ENCODE measurements around the gene MTFP1. TPM values are rescaled to one million over a fixed set of nuclear protein-coding genes. Genes with fewer than 3 reads are reported as not detected.

Gene MTFP1
- total RNA-seq, 2 donors from 2014 or later, result 1.9 to 6.4 TPM

GRCh38 chr22:30413001-30413400, 12.6 kb upstream of the MTFP1 start:
- DNase-seq (ENCODE audit: low spot score) (no peak), ATAC-seq (ENCODE audit: insufficient number of reproducible peaks, low FRiP score, low read depth) (no peak)
- no peaks in the 10 kb centered on the region for H3K4me1 ChIP-seq (ENCODE audit: control insufficient read depth in 1 of 2, low read depth in 2 of 2)
- peak overlapping the region in 1 of 2 donors; percentile 18 for H3K27ac ChIP-seq
- peaks cover 40% of the 10 kb centered on the region for H3K36me3 ChIP-seq
- H3K4me3 ChIP-seq, result no peak overlapping the region
- no peaks in the 10 kb centered on the region for H3K9me3 ChIP-seq
- no peaks in the 10 kb centered on the region for H3K27me3 ChIP-seq (replicated peaks; ENCODE audit: insufficient read depth)
- TF ChIP-seq CTCF (IDR thresholded peaks at IDR 0.05), result no peak

GRCh38 chr22:30413745-30414524, 11.6 kb upstream of the MTFP1 start:
- H3K36me3 ChIP-seq, result peaks cover 42% of the 10 kb centered on the region
- ATAC-seq (ENCODE audit: insufficient number of reproducible peaks, low FRiP score, low read depth) (no peak), DNase-seq (ENCODE audit: low spot score) (no peak)
- no peaks in the 10 kb centered on the region for H3K4me1 ChIP-seq (ENCODE audit: control insufficient read depth in 1 of 2, low read depth in 2 of 2)
- no peaks in the 10 kb centered on the region for H3K27me3 ChIP-seq (replicated peaks; ENCODE audit: insufficient read depth)
- H3K9me3 ChIP-seq, result no peaks in the 10 kb centered on the region
- no peak overlapping the region for H3K27ac ChIP-seq
- H3K4me3 ChIP-seq, result no peak overlapping the region
- TF ChIP-seq CTCF (IDR thresholded peaks at IDR 0.05), result no peak

DNA sequence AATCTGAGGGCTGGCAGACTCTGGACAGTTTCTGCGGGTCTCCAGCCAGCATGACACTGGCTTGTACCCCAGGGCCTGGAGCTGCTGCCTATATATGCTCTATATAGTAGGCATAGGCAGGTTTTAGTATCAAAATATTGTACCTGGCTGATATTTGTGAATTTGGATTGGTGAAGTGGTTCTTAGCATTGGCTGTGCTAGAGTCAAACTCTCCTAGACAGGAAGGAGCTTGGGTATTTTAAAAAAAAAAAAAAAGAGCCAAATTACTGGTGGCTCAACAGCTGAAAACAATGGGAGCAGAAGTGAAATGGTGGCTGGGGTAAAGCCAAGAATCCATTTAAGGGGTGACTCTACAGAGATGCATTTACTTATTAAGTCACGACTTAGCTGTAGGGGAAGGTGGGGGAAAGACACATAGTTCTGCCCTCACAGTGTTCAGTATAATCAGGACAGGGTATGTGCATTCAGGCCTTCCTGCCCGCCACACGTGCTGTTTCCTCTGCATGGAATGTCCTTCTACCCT, 11.0 kb upstream of the MTFP1 start:
- Histone ChIP-seq H3K27ac (no peak overlapping the region), H3K4me3 (no peak overlapping the region), H3K9me3 (no peaks in the 10 kb centered on the region), H3K36me3 (peaks cover 44% of the 10 kb centered on the region), H3K4me1 (ENCODE audit: control insufficient read depth in 1 of 2, low read depth in 2 of 2) (no peaks in the 10 kb centered on the region), H3K27me3 (replicated peaks; ENCODE audit: insufficient read depth) (no peaks in the 10 kb centered on the region)
- no peak for DNase-seq (ENCODE audit: low spot score)
- no peak for TF ChIP-seq CTCF (IDR thresholded peaks at IDR 0.05)
- no peak for ATAC-seq (ENCODE audit: insufficient number of reproducible peaks, low FRiP score, low read depth)

DNA sequence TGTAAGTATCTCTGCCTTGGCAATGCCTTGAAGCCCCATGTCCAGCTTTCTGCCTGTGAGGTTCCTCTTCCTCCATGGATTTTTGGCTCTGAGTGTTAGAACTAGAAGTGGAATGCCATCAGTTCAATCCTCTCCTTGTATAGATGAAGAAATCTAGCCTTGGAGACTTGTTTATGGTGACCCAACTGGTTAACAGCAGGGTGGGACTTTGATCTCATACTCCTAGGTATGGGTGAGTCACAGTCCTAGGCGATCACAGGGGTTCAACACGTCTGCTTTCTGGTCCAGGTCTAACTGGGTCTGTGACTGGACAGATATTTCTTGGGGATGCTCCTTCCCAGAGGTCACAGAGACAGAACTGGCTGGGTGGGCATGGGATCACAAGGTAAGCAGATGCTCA, 9.2 kb upstream of the MTFP1 start:
- no peaks in the 10 kb centered on the region for H3K9me3 ChIP-seq
- ATAC-seq (ENCODE audit: insufficient number of reproducible peaks, low FRiP score, low read depth) (no peak), DNase-seq (ENCODE audit: low spot score) (no peak)
- peaks cover 5 to 14% of the 10 kb centered on the region in 2 donors for H3K4me1 ChIP-seq (ENCODE audit: control insufficient read depth in 1 of 2, low read depth in 2 of 2)
- H3K27me3 ChIP-seq (replicated peaks; ENCODE audit: insufficient read depth), result no peaks in the 10 kb centered on the region
- H3K4me3 ChIP-seq, result no peak overlapping the region
- no peak overlapping the region for H3K27ac ChIP-seq
- H3K36me3 ChIP-seq, result peaks cover 33% of the 10 kb centered on the region
- no peak for TF ChIP-seq CTCF (IDR thresholded peaks at IDR 0.05)

GRCh38 chr22:30416837-30417236, 8.7 kb upstream of the MTFP1 start:
- TF ChIP-seq CTCF (IDR thresholded peaks at IDR 0.05), result no peak
- Histone ChIP-seq H3K4me3 (no peak overlapping the region), H3K27me3 (replicated peaks; ENCODE audit: insufficient read depth) (no peaks in the 10 kb centered on the region), H3K36me3 (peaks cover 33% of the 10 kb centered on the region), H3K27ac (no peak overlapping the region), H3K4me1 (ENCODE audit: control insufficient read depth in 1 of 2, low read depth in 2 of 2) (peaks cover 5 to 18% of the 10 kb centered on the region in 2 donors), H3K9me3 (no peaks in the 10 kb centered on the region)
- no peak for ATAC-seq (ENCODE audit: insufficient number of reproducible peaks, low FRiP score, low read depth)
- no peak for DNase-seq (ENCODE audit: low spot score)

All from thoracic aorta (tissue), 2 donors.